ENCODE measurements around the gene B4GALNT1. TPM values are rescaled to one million over a fixed set of nuclear protein-coding genes. Genes with fewer than 3 reads are reported as not detected.

The B4GALNT1 gene
- polyA plus RNA-seq, 2 donors, result 0.10 to 0.18 TPM

DNA sequence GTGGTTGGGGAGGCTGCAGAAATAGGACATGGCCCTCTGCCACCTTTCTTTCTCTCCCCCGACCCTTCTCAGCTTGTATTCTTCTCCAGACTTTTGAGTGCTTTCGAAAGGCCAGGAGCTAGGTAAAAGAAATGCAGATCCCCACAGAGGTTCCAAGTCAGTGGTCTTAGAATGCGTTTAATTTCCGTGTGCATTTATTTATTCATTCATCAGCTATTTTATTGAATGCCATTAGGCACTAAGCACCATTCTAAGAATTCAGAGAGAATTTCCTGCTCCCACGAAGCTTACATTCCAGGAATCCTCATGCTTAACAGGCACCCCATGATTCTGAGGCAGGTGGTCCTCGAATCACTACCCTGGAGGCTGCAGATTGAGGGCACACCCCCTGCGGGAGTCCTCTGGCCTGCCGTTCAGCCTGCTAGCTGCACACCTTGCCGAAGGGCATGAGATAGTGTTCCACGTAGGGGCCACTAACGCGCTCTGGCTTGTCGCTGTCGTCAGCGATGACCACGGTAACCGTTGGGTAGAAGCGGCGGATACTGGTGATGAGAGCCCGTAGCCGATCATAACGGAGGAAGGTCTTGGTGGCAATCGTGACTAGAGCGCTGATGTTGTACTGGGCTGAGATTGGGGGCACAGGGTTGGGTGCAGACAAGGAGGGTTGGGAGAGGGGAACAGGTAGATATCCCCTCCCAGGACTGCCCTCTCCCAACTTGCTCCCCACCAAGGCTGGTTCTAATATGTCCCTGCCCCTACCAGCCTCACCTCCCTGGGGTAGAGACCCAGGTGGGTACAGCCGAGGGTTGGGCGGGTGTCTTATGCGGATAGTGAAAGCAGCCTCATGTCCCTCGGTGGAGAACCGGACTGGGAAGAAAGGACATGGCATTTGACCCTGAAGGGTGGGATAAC, 4.5 kb downstream of the B4GALNT1 start:
- peaks cover 0 to 5% of the 10 kb centered on the region in 2 donors for H3K9me3 ChIP-seq (ENCODE audit: control insufficient read depth in 2 of 2, insufficient read depth in 1 of 2, low read depth in 1 of 2, low read length in 1 of 2)
- H3K27me3 ChIP-seq (ENCODE audit: control insufficient read depth in 1 of 2, insufficient read depth in 2 of 2, low read length in 2 of 2), result peaks cover 0 to 7% of the 10 kb centered on the region in 2 donors
- H3K36me3 ChIP-seq (ENCODE audit: control insufficient read depth in 2 of 2, insufficient read depth in 2 of 2, low read length in 1 of 2), result no peaks in the 10 kb centered on the region
- peaks cover 0 to 3% of the 10 kb centered on the region in 2 donors for H3K4me1 ChIP-seq (ENCODE audit: control insufficient read depth in 2 of 2, insufficient read depth in 2 of 2, low read length in 1 of 2)
- H3K27ac ChIP-seq (ENCODE audit: low read depth in 2 of 2, low read length in 1 of 2), result no peak overlapping the region
- H3K4me3 ChIP-seq (ENCODE audit: low read depth in 1 of 2, low read length in 2 of 2), result no peak overlapping the region
- WGBS, 2 donors, result 66 to 70% methylated on average over 29 of the region's 29 CpGs

DNA sequence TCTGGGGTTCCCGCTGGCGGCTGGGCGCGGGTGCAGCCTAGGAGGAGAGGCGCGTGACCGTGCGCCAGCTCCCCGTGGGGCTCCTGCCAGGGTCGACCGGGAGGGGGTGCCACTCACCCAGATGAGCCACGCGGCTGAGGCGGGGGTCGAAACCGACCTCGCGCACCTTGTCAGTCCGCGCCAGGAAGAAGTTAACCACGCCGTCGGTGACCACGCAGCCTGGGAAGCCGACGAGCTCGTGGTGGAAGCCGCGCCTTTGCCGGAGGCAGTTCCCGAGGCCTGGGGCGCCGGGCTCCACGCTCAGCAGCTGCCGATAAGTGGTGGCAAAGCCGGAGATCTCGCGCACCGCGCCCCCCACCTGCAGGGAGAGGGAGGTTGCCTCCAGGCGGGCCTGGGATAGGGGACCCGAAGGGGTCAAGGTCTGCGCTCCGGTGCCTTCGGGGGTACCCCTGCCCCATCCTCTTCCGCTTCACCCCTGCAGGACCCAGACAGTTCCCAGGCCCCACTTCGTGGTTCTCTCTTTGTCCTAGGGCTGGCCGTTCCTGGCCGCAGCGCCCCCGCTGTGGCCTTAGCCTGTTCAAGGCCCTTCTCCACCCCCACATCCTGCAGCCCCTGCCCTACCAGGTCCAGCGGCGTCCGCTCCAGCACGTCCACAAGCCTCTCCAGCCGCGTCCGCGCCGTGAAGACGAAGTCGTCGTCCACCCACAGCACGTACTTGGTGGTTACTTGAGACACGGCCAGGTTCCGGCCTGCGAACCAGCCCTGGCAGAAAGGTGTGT, 5.3 kb downstream of the B4GALNT1 start:
- H3K4me3 ChIP-seq (ENCODE audit: low read depth in 1 of 2, low read length in 2 of 2), result no peak overlapping the region
- H3K27ac ChIP-seq (ENCODE audit: low read depth in 2 of 2, low read length in 1 of 2), result no peak overlapping the region
- 23 to 24% methylated on average over 53 to 67 of the region's 67 CpGs for WGBS, 2 donors
- peaks cover 0 to 2% of the 10 kb centered on the region in 2 donors for H3K4me1 ChIP-seq (ENCODE audit: control insufficient read depth in 2 of 2, insufficient read depth in 2 of 2, low read length in 1 of 2)
- H3K27me3 ChIP-seq (ENCODE audit: control insufficient read depth in 1 of 2, insufficient read depth in 2 of 2, low read length in 2 of 2), result peaks cover 0 to 7% of the 10 kb centered on the region in 2 donors
- H3K36me3 ChIP-seq (ENCODE audit: control insufficient read depth in 2 of 2, insufficient read depth in 2 of 2, low read length in 1 of 2), result no peaks in the 10 kb centered on the region
- H3K9me3 ChIP-seq (ENCODE audit: control insufficient read depth in 2 of 2, insufficient read depth in 1 of 2, low read depth in 1 of 2, low read length in 1 of 2), result peaks cover 0 to 5% of the 10 kb centered on the region in 2 donors

DNA sequence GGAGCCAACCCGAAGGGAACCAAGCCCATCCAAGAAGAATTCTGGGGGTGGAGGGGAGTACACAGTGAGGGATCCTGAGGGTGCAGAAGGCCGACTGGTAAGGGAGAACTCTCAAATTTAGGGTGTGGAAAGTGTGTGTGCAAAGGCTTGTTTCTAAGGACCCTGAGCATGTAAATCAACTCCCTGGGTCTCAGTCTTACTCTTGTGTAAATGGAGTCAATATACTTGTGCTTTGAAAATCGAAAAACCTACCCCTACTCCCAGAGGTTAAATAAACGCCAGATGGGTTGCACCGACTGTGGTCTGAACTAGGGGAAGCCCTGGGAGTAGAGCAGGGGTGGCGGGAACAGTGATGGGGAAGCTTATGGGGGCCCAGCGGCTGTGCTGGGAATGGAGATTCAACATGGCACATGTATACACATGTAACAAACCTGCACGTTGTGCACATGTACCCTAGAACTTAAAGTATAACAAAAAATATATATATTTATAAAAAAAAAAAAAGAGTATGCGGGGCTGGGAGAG, 6.0 kb downstream of the B4GALNT1 start:
- Histone ChIP-seq H3K9me3 (ENCODE audit: control insufficient read depth in 2 of 2, insufficient read depth in 1 of 2, low read depth in 1 of 2, low read length in 1 of 2) (peaks cover 0 to 5% of the 10 kb centered on the region in 2 donors), H3K4me3 (ENCODE audit: low read depth in 1 of 2, low read length in 2 of 2) (no peak overlapping the region), H3K36me3 (ENCODE audit: control insufficient read depth in 2 of 2, insufficient read depth in 2 of 2, low read length in 1 of 2) (no peaks in the 10 kb centered on the region), H3K27me3 (ENCODE audit: control insufficient read depth in 1 of 2, insufficient read depth in 2 of 2, low read length in 2 of 2) (peaks cover 0 to 5% of the 10 kb centered on the region in 2 donors), H3K27ac (ENCODE audit: low read depth in 2 of 2, low read length in 1 of 2) (no peak overlapping the region), H3K4me1 (ENCODE audit: control insufficient read depth in 2 of 2, insufficient read depth in 2 of 2, low read length in 1 of 2) (peaks cover 0 to 2% of the 10 kb centered on the region in 2 donors)
- WGBS, 2 donors, result 22 to 29% methylated on average over 9 of the region's 9 CpGs

DNA sequence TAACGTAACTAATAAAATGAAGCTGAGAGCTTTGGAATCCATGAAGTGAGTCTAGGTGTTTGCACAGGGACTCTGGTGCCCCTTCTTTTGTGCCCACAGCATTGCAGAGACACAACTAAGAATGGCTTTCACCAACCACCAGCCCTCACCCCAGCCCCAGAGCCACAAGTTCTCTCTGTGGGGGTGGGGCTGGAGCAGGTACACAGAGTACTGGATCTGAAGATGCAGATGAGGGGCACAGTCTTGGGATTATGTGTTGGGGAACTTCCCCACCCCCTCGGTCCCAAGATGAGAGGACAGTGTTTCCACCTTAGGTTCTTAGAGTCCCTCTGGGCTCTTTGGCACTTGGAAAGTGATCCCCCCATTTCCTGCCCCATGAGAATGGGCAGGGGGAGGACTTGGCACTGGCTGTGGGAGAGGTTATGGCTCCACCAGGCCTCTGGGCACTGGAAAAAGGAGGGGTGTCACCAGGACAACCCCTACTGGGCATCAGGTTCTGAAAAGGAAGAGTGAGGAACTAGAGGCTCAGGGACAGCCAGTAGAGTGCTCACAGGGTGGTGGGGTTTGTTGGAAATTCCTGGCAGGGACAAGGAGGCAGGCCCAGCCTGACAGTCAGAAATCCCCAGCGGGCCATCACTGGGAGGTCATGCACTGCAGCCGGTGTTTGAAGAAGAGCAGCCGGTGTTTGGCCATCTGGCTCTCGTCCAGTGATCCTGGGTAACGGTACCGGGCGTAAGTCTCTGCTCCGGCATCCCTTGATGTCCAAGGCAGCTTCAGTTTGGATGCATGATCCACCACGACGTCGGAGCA, 6.7 kb downstream of the B4GALNT1 start:
- 35 to 45% methylated on average over 13 of the region's 13 CpGs for WGBS, 2 donors
- H3K4me1 ChIP-seq (ENCODE audit: control insufficient read depth in 2 of 2, insufficient read depth in 2 of 2, low read length in 1 of 2), result peaks cover 0 to 6% of the 10 kb centered on the region in 2 donors
- H3K9me3 ChIP-seq (ENCODE audit: control insufficient read depth in 2 of 2, insufficient read depth in 1 of 2, low read depth in 1 of 2, low read length in 1 of 2), result peaks cover 0 to 5% of the 10 kb centered on the region in 2 donors
- peaks cover 0 to 6% of the 10 kb centered on the region in 2 donors for H3K27me3 ChIP-seq (ENCODE audit: control insufficient read depth in 1 of 2, insufficient read depth in 2 of 2, low read length in 2 of 2)
- H3K4me3 ChIP-seq (ENCODE audit: low read depth in 1 of 2, low read length in 2 of 2), result no peak overlapping the region
- no peaks in the 10 kb centered on the region for H3K36me3 ChIP-seq (ENCODE audit: control insufficient read depth in 2 of 2, insufficient read depth in 2 of 2, low read length in 1 of 2)
- H3K27ac ChIP-seq (ENCODE audit: low read depth in 2 of 2, low read length in 1 of 2), result no peak overlapping the region

DNA sequence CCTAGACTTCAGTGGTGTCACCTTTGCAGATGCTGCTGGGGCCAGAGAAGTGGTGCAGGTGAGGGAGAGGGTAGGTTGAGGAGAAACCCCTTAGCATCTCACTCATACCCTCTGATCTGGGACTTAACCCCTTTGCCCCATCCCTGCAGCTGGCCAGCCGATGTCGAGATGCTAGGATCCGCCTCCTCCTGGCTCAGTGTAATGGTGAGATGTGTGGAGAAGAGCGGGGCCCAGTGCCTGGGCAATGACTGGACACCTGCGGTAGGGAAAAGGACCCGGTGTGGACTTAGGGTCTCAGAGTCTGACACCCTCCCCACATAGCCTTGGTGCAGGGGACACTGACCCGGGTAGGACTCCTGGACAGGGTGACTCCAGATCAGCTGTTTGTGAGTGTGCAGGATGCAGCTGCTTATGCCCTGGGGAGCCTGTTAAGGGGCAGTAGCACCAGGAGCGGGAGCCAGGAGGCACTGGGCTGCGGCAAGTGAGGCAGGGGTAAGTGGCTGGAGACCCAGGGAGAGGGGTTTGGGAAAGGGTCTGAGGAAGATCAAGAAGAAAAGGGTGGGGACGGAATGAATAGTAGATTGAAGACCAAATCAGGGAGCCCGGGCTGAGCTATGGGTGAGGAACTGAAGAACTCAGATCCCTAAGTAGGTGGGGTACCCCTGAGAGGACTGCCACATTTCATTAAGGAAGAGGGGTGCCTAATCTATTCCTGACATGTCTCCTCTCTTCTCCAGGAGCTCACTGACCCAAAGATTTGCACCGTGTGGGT, 7.6 kb downstream of the B4GALNT1 start:
- WGBS, 2 donors, result 78 to 81% methylated on average over 12 of the region's 12 CpGs
- H3K9me3 ChIP-seq (ENCODE audit: control insufficient read depth in 2 of 2, insufficient read depth in 1 of 2, low read depth in 1 of 2, low read length in 1 of 2), result peaks cover 0 to 7% of the 10 kb centered on the region in 2 donors
- no peaks in the 10 kb centered on the region for H3K36me3 ChIP-seq (ENCODE audit: control insufficient read depth in 2 of 2, insufficient read depth in 2 of 2, low read length in 1 of 2)
- peaks cover 0 to 6% of the 10 kb centered on the region in 2 donors for H3K27me3 ChIP-seq (ENCODE audit: control insufficient read depth in 1 of 2, insufficient read depth in 2 of 2, low read length in 2 of 2)
- no peak overlapping the region for H3K4me3 ChIP-seq (ENCODE audit: low read depth in 1 of 2, low read length in 2 of 2)
- peaks cover 2 to 9% of the 10 kb centered on the region in 2 donors for H3K4me1 ChIP-seq (ENCODE audit: control insufficient read depth in 2 of 2, insufficient read depth in 2 of 2, low read length in 1 of 2)
- H3K27ac ChIP-seq (ENCODE audit: low read depth in 2 of 2, low read length in 1 of 2), result no peak overlapping the region

DNA sequence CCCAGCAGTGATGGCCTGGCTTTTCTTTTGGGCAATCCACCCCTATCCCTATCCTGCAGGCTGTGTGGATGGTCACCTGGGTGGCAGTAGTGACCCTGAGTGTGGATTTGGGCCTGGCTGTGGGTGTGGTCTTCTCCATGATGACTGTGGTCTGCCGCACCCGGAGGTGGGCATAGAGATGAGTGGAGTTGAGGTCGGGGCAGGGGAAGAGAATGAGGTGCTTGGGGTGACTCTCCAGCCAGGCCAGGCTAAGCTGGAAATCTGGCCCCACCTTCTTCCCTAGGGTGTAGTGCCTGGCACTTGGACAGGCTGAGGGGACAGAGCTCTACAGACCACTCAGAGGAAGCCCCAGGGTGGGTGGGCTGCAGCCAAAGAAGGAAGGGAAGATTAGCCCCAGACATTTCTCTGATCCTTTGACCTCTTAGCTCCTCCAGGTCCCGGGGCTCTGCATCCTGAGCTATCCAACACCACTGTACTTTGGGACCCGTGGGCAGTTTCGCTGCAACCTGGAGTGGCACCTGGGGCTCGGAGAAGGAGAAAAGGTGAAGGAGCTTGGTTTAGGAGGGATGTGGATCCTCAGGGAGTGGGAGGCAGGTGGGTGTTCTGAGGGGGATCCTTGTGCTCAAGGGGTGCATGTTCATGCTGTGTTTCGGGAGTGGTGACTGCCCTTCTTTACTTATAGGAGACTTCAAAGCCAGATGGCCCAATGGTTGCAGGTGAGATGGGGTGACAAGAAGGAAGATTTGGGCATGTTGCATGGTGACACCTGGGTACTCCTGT, 8.4 kb downstream of the B4GALNT1 start:
- peaks cover 0 to 7% of the 10 kb centered on the region in 2 donors for H3K9me3 ChIP-seq (ENCODE audit: control insufficient read depth in 2 of 2, insufficient read depth in 1 of 2, low read depth in 1 of 2, low read length in 1 of 2)
- no peak overlapping the region for H3K27ac ChIP-seq (ENCODE audit: low read depth in 2 of 2, low read length in 1 of 2)
- peaks cover 0 to 10% of the 10 kb centered on the region in 2 donors for H3K27me3 ChIP-seq (ENCODE audit: control insufficient read depth in 1 of 2, insufficient read depth in 2 of 2, low read length in 2 of 2)
- H3K4me3 ChIP-seq (ENCODE audit: low read depth in 1 of 2, low read length in 2 of 2), result no peak overlapping the region
- H3K36me3 ChIP-seq (ENCODE audit: control insufficient read depth in 2 of 2, insufficient read depth in 2 of 2, low read length in 1 of 2), result no peaks in the 10 kb centered on the region
- H3K4me1 ChIP-seq (ENCODE audit: control insufficient read depth in 2 of 2, insufficient read depth in 2 of 2, low read length in 1 of 2), result peaks cover 2 to 9% of the 10 kb centered on the region in 2 donors
- WGBS, 2 donors, result 77 to 81% methylated on average over 8 of the region's 8 CpGs

DNA sequence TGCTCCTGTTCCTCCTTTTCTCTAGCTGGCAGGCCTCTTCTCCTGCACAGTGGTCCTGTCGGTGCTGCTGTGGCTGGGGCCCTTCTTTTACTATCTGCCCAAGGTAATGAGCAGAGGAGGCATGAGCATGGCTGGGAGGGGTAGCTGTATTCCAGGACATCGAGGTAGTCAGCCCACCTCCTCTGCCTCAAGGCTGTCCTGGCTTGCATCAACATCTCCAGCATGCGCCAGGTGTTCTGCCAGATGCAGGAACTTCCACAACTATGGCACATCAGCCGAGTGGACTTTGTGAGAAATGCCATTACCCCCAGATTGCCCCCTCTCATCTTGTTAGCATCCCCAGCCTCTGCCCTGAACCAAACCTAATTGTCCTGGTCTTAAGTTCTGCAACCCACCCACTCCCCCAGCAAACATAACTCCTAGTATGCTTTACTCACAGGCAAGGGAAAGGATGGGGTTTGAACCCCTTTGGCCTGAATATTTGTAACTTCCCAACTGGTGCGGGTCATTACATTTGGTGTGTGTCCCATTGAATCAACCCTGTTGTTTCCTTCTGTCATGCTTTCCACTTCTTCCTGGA, 9.1 kb downstream of the B4GALNT1 start:
- no peak overlapping the region for H3K4me3 ChIP-seq (ENCODE audit: low read depth in 1 of 2, low read length in 2 of 2)
- H3K36me3 ChIP-seq (ENCODE audit: control insufficient read depth in 2 of 2, insufficient read depth in 2 of 2, low read length in 1 of 2), result no peaks in the 10 kb centered on the region
- H3K4me1 ChIP-seq (ENCODE audit: control insufficient read depth in 2 of 2, insufficient read depth in 2 of 2, low read length in 1 of 2), result peaks cover 2 to 13% of the 10 kb centered on the region in 2 donors
- H3K27ac ChIP-seq (ENCODE audit: low read depth in 2 of 2, low read length in 1 of 2), result no peak overlapping the region
- H3K27me3 ChIP-seq (ENCODE audit: control insufficient read depth in 1 of 2, insufficient read depth in 2 of 2, low read length in 2 of 2), result peaks cover 0 to 10% of the 10 kb centered on the region in 2 donors
- peaks cover 0 to 7% of the 10 kb centered on the region in 2 donors for H3K9me3 ChIP-seq (ENCODE audit: control insufficient read depth in 2 of 2, insufficient read depth in 1 of 2, low read depth in 1 of 2, low read length in 1 of 2)
- WGBS, 2 donors, result 61 to 66% methylated on average over 5 of the region's 5 CpGs

DNA sequence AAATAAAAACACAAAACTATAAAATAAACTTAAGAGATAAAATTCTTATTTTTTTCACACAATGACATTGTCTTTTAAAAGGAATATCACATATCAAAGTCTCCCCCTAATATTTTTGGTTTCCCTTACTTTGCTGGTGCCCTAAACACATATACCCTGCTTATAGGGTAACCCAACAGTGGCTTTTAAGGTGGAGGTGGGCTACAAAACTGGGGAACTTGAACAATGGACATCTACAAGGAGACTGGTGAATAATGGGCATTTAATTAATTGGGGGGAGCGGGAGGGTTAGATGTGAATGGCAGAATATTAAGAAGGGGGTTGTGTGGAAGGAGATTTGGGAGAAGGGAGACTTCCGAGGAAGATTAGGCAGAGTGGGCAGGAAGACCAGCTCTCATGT, 9.6 kb downstream of the B4GALNT1 start:
- Histone ChIP-seq H3K27ac (ENCODE audit: low read depth in 2 of 2, low read length in 1 of 2) (no peak overlapping the region), H3K36me3 (ENCODE audit: control insufficient read depth in 2 of 2, insufficient read depth in 2 of 2, low read length in 1 of 2) (no peaks in the 10 kb centered on the region), H3K4me3 (ENCODE audit: low read depth in 1 of 2, low read length in 2 of 2) (no peak overlapping the region), H3K4me1 (ENCODE audit: control insufficient read depth in 2 of 2, insufficient read depth in 2 of 2, low read length in 1 of 2) (peaks cover 2 to 13% of the 10 kb centered on the region in 2 donors), H3K9me3 (ENCODE audit: control insufficient read depth in 2 of 2, insufficient read depth in 1 of 2, low read depth in 1 of 2, low read length in 1 of 2) (peaks cover 0 to 7% of the 10 kb centered on the region in 2 donors), H3K27me3 (ENCODE audit: control insufficient read depth in 1 of 2, insufficient read depth in 2 of 2, low read length in 2 of 2) (peaks cover 0 to 10% of the 10 kb centered on the region in 2 donors)
- WGBS, 2 donors, result 75 to 80% methylated on average over 2 of the region's 2 CpGs
